SK-N-SH (cell line): Measurements from ENCODE around the gene RYR3. TPM values are rescaled to one million over a fixed set of nuclear protein-coding genes. Genes with fewer than 3 reads are reported as not detected.

Source experiments
- CTCF ChIA-PET: fragments of 300-600, 350-600 bp; formaldehyde crosslinking; extraction: SDS; loops from one replicate; lab custom pipeline; 2021; lab: Yijun Ruan, JAX
- POLR2A ChIA-PET: fragments of 350-600 bp; sonication (Branson Sonifier 250); formaldehyde crosslinking; extraction: SDS; loops from one replicate; lab custom pipeline; 2020; ENCODE audit warnings: antibody characterized with exemption, inconsistent platforms; lab: Yijun Ruan, JAX
- DNase-seq: peaks from one replicate; pipeline ENCODE4 v3.0.0; 2012
- H2AFZ ChIP-seq: fragments of 200-600 bp; sonication (generic); 2 replicates; pipeline ENCODE4 v1.8.1; 2016; ENCODE audit warnings: antibody characterized with exemption, mild to moderate bottlenecking, low read depth
- H3F3A ChIP-seq: fragments of 200-600 bp; sonication (generic); replicated peaks from 2 replicates; pipeline ENCODE3; 2016; ENCODE audit warnings: antibody characterized with exemption, mild to moderate bottlenecking; ENCODE audit not compliant: insufficient read depth
- H3K27ac ChIP-seq, 2 experiments: fragments of 200-500 bp in 1 of 2; fragments of 200-600 bp in 1 of 2; sonication (Bioruptor generic) in 1 of 2; sonication (generic), shearing (Covaris generic) in 1 of 2; 2 replicates each; pipeline versions ENCODE4 v1.5.1 to v1.6.1; 2014 to 2016; ENCODE audit warnings: low read depth in 2 of 2, inconsistent platforms in 1 of 2, low read length in 1 of 2, mild to moderate bottlenecking in 1 of 2, mixed read lengths in 1 of 2
- H3K27me3 ChIP-seq: fragments of 200-600 bp; sonication (generic), shearing (Covaris generic); 2 replicates; pipeline ENCODE4 v1.6.1; 2016; ENCODE audit warnings: mixed run types; ENCODE audit not compliant: insufficient read depth
- H3K36me3 ChIP-seq, 2 experiments: fragments of 200-500 bp in 1 of 2; fragments of 200-600 bp in 1 of 2; sonication (Bioruptor generic) in 1 of 2; sonication (generic) in 1 of 2; replicated peaks in 1 of 2; 2 replicates each; pipeline versions ENCODE3 to v1.5.1; 2014 to 2016; ENCODE audit warnings: low read length in 1 of 2, mild to moderate bottlenecking in 1 of 2; ENCODE audit not compliant: insufficient read depth in 2 of 2, control insufficient read depth in 1 of 2
- H3K4me1 ChIP-seq, 2 experiments: fragments of 200-500 bp in 1 of 2; fragments of 200-600 bp in 1 of 2; sonication (Bioruptor generic) in 1 of 2; sonication (generic), shearing (Covaris generic) in 1 of 2; 2 replicates each; pipeline versions ENCODE4 v1.5.1 to v1.6.1; 2014 to 2016; ENCODE audit warnings: low read depth in 1 of 2, low read length in 1 of 2, mixed run types in 1 of 2; ENCODE audit not compliant: insufficient read depth in 2 of 2, control insufficient read depth in 1 of 2
- H3K4me2 ChIP-seq: fragments of 200-600 bp; sonication (generic), shearing (Covaris generic); 2 replicates; pipeline ENCODE4 v1.6.1; 2017; ENCODE audit warnings: mixed run types
- H3K4me3 ChIP-seq, 2 experiments: fragments of 200-500 bp in 1 of 2; fragments of 200-600 bp in 1 of 2; sonication (Bioruptor generic) in 1 of 2; sonication (generic), shearing (Covaris generic) in 1 of 2; 2 replicates each; pipeline versions ENCODE4 v1.5.1 to v1.8.1; 2014 to 2016; ENCODE audit warnings: low read depth in 2 of 2, inconsistent platforms in 1 of 2, low read length in 1 of 2, mild to moderate bottlenecking in 1 of 2, mixed read lengths in 1 of 2, moderate library complexity in 1 of 2
- H3K79me2 ChIP-seq: fragments of 200-600 bp; sonication (generic); 2 replicates; pipeline ENCODE4 v1.8.1; 2017; ENCODE audit warnings: mild to moderate bottlenecking; ENCODE audit not compliant: insufficient read depth
- H3K9ac ChIP-seq: fragments of 200-600 bp; sonication (generic); 2 replicates; pipeline ENCODE4 v1.6.1; 2017; ENCODE audit warnings: mixed run types
- H3K9me2 ChIP-seq: fragments of 200-600 bp; sonication (generic); 2 replicates; pipeline ENCODE4 v1.6.1; 2017; ENCODE audit warnings: mixed run types
- H3K9me3 ChIP-seq: fragments of 200-600 bp; sonication (generic); 2 replicates; pipeline ENCODE4 v1.6.1; 2017; ENCODE audit warnings: mixed run types, mild to moderate bottlenecking, moderate library complexity
- H4K20me1 ChIP-seq: fragments of 200-600 bp; sonication (generic); 2 replicates; pipeline ENCODE4 v1.6.1; 2017; ENCODE audit warnings: mild to moderate bottlenecking, mixed run types; ENCODE audit not compliant: insufficient read depth
- FOXM1 ChIP-seq: IDR thresholded peaks from 2 replicates; pipeline ENCODE4 v1.4.0; 2012; ENCODE audit warnings: low read depth, mild to moderate bottlenecking
- MEF2A ChIP-seq: IDR thresholded peaks from 2 replicates; pipeline ENCODE4 v1.4.0; 2012; ENCODE audit warnings: low read depth, borderline replicate concordance
- NFIC ChIP-seq: IDR thresholded peaks from 2 replicates; pipeline ENCODE4 v1.4.0; 2012; ENCODE audit warnings: borderline replicate concordance
- RAD21 ChIP-seq: IDR thresholded peaks from 2 replicates; pipeline ENCODE4 v1.6.1; 2012; ENCODE audit warnings: mild to moderate bottlenecking, low read length
- SMC3 ChIP-seq: IDR thresholded peaks from 2 replicates; pipeline ENCODE4 v1.6.1; 2012; ENCODE audit warnings: low read depth, low read length, improper control_type of control experiment
- WGBS: methylation state at CpG from one replicate; pipeline ENCODE4 v1.1.6; 2017; ENCODE audit warnings: low lambda C conversion rate; 5-methylcytosine and 5-hydroxymethylcytosine counted together
- polyA plus RNA-seq, 3 experiments: library from polyadenylated mRNA; depleted of rRNA; stranded (reverse); fragments of >200 nt; gene quantifications; 2 replicates each; pipeline ENCODE4 v1.2.3, GENCODE V29; 2012
- TF ChIP-seq, protein P1 (sequence below): fragments of 200-600 bp; sonication (generic); IDR thresholded peaks from 2 replicates; pipeline ENCODE4 v1.6.1; 2017; ENCODE audit warnings: antibody characterized with exemption, mild to moderate bottlenecking, moderate library complexity
- TF ChIP-seq, protein P2 (sequence below): IDR thresholded peaks from 2 replicates; pipeline ENCODE4 v1.4.0; 2012; ENCODE audit warnings: low read depth, borderline replicate concordance
- TF ChIP-seq, protein P3 (sequence below): IDR thresholded peaks from 2 replicates; pipeline ENCODE4 v1.6.1; 2012; ENCODE audit warnings: mild to moderate bottlenecking, low read depth, low read length, moderate library complexity

RYR3 gene
- polyA plus RNA-seq, 1 of the 3 experiments (the other 2 are of a cell fraction), result 0.02 TPM

DNA sequence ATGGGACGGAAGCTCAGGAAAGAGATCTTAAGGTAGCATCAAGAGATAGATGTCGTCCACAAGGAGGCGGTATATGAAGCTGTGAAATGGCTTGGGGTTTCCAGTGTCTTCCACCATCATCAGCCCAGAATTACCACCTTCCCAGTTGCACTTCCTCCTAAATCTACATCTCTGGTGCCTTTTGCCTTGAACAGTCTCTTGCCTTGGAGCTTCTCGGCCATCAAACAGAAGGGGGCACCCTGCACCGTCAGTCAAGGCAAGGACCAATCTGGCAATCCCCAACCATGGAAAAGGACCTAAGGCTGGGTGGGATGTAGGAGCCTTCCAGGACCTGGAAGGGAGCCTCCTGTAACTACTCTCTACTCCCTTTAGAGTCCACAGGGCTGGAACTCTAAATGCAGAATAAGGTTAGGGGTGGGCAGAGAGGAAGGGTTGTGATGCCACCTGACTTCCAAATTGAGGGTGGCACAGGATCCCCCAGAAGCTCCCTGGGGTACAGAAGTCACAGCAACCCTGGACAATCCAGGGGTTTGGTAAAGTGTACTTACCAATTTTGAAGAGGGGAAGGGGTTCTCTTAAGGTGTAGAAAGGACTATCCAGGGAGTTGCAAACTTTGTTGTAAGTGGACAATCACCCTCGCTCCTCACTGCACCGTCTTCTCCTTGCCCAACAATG is 1.0 kb upstream of the RYR3 start:
- DNase-seq, result peak; percentile 28
- Histone ChIP-seq H4K20me1 (no peaks in the 10 kb centered on the region), H3K4me3 (no peak overlapping the region), H3K9me2 (no peaks in the 10 kb centered on the region), H3K27ac (no peak overlapping the region), H2AFZ (no peak overlapping the region), H3K79me2 (no peaks in the 10 kb centered on the region), H3K4me1 (peaks cover 0 to 2% of the 10 kb centered on the region in 2 experiments; a peak in 1 of 4 replicates), H3K9ac (no peak overlapping the region), H3K36me3 (no peaks in the 10 kb centered on the region), H3K9me3 (no peaks in the 10 kb centered on the region), H3K4me2 (no peak overlapping the region), H3F3A (no peaks in the 10 kb centered on the region), H3K27me3 (peaks cover 41% of the 10 kb centered on the region)
- POLR2A ChIA-PET, result no interaction called here
- CTCF ChIA-PET, result interaction anchor here (0.6 to 2.7 kb wide), 17 partner anchors 9 to 427 kb away, joined by 3 to 26 read pairs (median 5); no protein-coding TSS in a partner anchor
- TF ChIP-seq FOXM1 (no peak), RAD21 (peak; percentile 48), SMC3 (peak; percentile 15; the same call in 1 of the 2 replicates)
- TF ChIP-seq, protein P1, sequence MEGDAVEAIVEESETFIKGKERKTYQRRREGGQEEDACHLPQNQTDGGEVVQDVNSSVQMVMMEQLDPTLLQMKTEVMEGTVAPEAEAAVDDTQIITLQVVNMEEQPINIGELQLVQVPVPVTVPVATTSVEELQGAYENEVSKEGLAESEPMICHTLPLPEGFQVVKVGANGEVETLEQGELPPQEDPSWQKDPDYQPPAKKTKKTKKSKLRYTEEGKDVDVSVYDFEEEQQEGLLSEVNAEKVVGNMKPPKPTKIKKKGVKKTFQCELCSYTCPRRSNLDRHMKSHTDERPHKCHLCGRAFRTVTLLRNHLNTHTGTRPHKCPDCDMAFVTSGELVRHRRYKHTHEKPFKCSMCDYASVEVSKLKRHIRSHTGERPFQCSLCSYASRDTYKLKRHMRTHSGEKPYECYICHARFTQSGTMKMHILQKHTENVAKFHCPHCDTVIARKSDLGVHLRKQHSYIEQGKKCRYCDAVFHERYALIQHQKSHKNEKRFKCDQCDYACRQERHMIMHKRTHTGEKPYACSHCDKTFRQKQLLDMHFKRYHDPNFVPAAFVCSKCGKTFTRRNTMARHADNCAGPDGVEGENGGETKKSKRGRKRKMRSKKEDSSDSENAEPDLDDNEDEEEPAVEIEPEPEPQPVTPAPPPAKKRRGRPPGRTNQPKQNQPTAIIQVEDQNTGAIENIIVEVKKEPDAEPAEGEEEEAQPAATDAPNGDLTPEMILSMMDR, result peak; percentile 21
- 85% methylated on average over 7 of the region's 7 CpGs for WGBS

DNA sequence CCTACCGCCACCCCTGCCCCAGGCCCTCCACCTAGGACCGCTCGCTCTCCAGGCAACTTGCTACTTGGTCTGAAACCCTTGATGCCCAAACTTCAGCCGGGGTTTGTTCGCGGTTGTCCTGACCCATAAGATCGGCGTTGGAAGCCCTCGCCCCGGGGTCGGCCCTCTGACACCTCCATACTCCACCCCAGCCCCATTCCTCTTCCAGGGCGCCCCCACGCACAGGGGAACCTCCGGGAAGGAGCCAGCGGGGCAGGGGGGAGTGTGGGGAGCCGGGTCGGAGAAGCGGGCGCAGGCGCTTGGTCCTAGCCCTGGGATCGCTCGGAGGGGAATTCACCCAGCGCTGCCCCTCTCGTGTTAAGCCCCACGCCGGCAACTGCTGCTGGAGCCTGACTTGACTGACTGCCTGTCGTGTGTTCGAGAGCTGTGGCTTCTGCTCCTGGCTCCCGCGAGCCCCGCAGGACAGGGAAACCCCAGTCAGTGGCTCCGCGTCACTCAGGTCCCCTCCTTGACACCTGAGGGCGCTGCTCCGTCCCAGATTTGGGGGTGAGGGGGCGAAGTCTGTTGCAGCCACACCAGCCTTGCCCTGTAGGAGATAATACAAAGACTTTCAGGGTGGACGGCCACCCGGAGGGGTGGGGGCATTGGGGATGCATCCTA is 675 bp downstream of the RYR3 start:
- peak overlapping the region; percentile 36 to 49; a peak in 3 of 4 replicates for H3K4me3 ChIP-seq
- ChIA-PET CTCF (interaction anchor here (1.4 to 2.7 kb wide), 5 partner anchors 18 to 363 kb away, joined by 4 to 19 read pairs (median 5); no protein-coding TSS in a partner anchor), POLR2A (no interaction called here)
- WGBS, result 7% methylated on average over 20 of the region's 38 CpGs
- H3K79me2 ChIP-seq, result no peaks in the 10 kb centered on the region
- H3K36me3 ChIP-seq, result no peaks in the 10 kb centered on the region
- H3K27me3 ChIP-seq, result peaks cover 47% of the 10 kb centered on the region
- H3K9me2 ChIP-seq, result no peaks in the 10 kb centered on the region
- H3K27ac ChIP-seq, result no peak overlapping the region
- H3K9ac ChIP-seq, result no peak overlapping the region
- H3K9me3 ChIP-seq, result no peaks in the 10 kb centered on the region
- H4K20me1 ChIP-seq, result no peaks in the 10 kb centered on the region
- peaks cover 0 to 2% of the 10 kb centered on the region in 2 experiments; a peak in 1 of 4 replicates for H3K4me1 ChIP-seq
- DNase-seq, result peak; percentile 56
- no peak overlapping the region for H2AFZ ChIP-seq
- TF ChIP-seq, protein P2, sequence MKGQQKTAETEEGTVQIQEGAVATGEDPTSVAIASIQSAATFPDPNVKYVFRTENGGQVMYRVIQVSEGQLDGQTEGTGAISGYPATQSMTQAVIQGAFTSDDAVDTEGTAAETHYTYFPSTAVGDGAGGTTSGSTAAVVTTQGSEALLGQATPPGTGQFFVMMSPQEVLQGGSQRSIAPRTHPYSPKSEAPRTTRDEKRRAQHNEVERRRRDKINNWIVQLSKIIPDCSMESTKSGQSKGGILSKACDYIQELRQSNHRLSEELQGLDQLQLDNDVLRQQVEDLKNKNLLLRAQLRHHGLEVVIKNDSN, result no peak
- H3K4me2 ChIP-seq, result peak overlapping the region; percentile 76; the same call in 1 of the 2 replicates
- no peaks in the 10 kb centered on the region for H3F3A ChIP-seq

DNA sequence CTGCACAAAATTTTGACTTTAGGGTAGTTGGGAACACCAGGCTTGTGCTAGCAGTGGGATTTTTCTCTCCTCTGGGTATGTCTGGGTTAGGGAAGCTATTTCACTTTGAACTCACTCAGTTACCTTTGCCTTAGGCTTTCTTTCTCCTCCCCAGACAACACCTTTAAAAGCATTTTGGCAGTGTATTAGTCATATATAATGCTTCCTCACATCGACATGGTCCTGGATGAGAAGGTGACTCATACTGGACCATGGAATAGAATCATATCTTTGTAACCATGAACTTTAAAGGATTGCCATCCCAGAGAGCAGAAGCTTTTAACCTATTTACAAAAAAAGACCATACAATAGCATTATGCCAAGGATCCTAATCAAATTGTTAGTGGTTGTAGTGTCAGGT is 2.7 kb downstream of the RYR3 start:
- Histone ChIP-seq H3K79me2 (no peaks in the 10 kb centered on the region), H2AFZ (no peak overlapping the region), H3K27ac (no peak overlapping the region), H3K9me3 (no peaks in the 10 kb centered on the region), H3K9ac (no peak overlapping the region), H3F3A (no peaks in the 10 kb centered on the region), H3K4me3 (no peak overlapping the region), H3K36me3 (no peaks in the 10 kb centered on the region), H3K9me2 (no peaks in the 10 kb centered on the region), H4K20me1 (no peaks in the 10 kb centered on the region), H3K4me1 (peaks cover 0 to 2% of the 10 kb centered on the region in 2 experiments; a peak in 1 of 4 replicates), H3K4me2 (no peak overlapping the region), H3K27me3 (peaks cover 58% of the 10 kb centered on the region)
- no peak for DNase-seq
- WGBS, result 0% methylated on average over 1 of the region's 1 CpG
- TF ChIP-seq MEF2A (no peak), NFIC (no peak)
- TF ChIP-seq, protein P3, sequence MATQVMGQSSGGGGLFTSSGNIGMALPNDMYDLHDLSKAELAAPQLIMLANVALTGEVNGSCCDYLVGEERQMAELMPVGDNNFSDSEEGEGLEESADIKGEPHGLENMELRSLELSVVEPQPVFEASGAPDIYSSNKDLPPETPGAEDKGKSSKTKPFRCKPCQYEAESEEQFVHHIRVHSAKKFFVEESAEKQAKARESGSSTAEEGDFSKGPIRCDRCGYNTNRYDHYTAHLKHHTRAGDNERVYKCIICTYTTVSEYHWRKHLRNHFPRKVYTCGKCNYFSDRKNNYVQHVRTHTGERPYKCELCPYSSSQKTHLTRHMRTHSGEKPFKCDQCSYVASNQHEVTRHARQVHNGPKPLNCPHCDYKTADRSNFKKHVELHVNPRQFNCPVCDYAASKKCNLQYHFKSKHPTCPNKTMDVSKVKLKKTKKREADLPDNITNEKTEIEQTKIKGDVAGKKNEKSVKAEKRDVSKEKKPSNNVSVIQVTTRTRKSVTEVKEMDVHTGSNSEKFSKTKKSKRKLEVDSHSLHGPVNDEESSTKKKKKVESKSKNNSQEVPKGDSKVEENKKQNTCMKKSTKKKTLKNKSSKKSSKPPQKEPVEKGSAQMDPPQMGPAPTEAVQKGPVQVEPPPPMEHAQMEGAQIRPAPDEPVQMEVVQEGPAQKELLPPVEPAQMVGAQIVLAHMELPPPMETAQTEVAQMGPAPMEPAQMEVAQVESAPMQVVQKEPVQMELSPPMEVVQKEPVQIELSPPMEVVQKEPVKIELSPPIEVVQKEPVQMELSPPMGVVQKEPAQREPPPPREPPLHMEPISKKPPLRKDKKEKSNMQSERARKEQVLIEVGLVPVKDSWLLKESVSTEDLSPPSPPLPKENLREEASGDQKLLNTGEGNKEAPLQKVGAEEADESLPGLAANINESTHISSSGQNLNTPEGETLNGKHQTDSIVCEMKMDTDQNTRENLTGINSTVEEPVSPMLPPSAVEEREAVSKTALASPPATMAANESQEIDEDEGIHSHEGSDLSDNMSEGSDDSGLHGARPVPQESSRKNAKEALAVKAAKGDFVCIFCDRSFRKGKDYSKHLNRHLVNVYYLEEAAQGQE, result no peak
- CTCF ChIA-PET, result interaction anchor here (0.8 to 3.9 kb wide), 8 partner anchors 14 to 387 kb away, joined by 3 to 24 read pairs (median 3); no protein-coding TSS in a partner anchor
- POLR2A ChIA-PET, result no interaction called here
